ENCODE results near the gene SIAH3.
"Not testable (repeated sequence)": the region's sequence is repeated elsewhere in the genome, so short reads cannot be mapped to it uniquely, and the experiment has no call there.

Gene SIAH3, protein sequence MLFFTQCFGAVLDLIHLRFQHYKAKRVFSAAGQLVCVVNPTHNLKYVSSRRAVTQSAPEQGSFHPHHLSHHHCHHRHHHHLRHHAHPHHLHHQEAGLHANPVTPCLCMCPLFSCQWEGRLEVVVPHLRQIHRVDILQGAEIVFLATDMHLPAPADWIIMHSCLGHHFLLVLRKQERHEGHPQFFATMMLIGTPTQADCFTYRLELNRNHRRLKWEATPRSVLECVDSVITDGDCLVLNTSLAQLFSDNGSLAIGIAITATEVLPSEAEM

GRCh38 chr13:45851171-45851921 is at the start of gene SIAH3:
Gene SIAH3 (minus strand): TSS chr13:45851753. CDS start chr13:45851629, 124 bp downstream.
- DNase-seq = no peak

DNA sequence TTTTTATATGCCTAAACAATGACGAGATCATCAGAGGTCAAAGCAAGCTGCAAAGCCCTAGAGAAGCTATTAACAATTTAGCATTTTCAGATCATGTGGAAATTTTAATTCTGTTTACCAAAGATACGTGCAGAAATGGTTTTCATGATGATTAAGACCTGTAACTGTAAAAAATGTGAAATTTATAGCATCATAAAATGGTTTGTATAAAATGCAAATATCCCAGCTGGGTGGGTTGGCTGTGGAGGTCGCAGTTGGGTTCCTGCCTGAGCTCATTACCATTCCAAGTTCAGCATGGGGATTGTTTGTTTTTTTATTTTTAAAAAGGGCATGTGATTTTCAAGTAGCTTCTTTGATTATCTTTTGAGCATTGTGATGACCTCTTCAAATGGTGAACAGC is 47.9 kb upstream of the SIAH3 start:
- DNase-seq = no peak

DNA sequence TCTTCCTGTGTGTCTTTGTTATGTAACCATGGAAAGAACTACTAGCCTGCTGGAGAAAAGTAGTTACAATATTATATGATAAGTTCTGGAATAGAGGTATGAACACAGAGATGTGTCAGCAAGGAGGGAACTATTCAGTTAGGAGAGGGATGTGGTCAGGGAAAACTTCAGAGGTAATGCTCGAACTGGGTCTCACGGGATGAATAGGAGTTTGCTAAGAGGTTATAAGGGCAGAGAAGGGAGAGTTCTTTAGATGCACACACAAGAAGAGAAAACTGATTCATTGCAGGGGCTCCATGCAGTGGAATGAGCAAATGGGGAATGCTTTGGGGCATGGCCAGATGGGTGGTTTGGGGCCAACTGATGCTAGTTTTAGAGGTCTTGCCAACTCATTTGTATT is 46.0 kb upstream of the SIAH3 start:
- DNase-seq = no peak

DNA sequence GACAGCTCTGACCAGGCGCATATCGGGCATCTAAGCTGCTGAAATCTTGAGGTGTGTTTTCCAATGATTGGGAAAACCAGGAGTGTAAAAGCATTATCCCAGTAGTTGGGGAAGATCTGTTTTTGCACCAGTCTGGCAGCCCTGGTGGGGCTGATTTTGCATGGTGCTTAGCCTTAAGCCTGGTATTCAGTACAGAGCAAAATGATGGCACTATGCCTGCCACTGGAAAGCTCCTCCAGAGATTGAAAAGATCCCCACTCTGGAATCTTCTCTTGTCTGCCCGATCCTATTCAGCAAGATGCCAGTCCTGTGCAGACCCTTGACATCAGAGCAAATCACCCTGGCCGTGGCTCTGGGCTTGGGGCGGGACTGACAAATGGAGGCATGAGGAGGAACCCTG is 44.7 kb upstream of the SIAH3 start:
- no peak for DNase-seq

- DNase-seq = no peak
Observed at GRCh38 chr13:45895881-45896280, 44.3 kb upstream of the SIAH3 start.

GRCh38 chr13:45892513-45892912 is 41.0 kb upstream of the SIAH3 start:
- no peak for DNase-seq

- DNase-seq = no peak
Observed at GRCh38 chr13:45889590-45890243, 38.2 kb upstream of the SIAH3 start.

DNA sequence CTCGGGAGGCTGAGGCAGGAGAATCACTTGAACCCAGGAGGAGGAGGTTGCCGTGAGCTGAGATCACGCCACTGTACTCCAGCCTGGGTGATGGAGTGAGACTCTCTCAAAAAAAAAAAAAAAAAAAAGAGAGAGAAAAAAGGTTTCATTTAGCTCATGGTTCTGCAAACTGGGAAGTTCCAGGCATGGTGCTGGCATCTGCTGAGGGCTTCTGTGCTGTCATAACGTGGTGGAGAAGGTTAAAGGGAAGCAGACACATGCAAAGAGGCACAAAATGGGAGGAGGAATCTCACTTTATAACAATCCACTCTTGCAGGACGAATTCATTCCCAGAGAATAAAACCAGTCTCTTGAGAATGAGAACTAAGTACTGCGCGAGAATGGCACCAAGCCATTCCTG is 34.9 kb upstream of the SIAH3 start:
- DNase-seq = no peak

DNA sequence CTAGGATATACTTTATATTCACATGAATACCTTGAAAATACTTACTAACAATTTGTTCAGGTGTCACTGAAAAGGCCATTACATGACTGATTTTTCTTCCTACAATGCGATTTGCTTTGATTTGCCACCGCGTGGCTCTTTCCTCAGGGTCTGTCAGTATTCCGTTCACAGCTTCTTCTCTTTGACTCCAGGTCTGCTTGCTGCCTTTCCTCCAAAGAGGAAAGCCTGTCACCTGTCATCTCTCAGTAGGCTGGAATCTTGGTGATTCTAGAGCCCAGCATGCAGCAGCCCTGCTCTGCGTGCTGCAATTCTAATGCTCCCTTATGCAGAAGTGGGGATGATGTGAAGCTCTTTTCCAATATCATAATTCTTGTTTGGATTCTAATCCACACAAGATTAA is 33.6 kb upstream of the SIAH3 start:
- DNase-seq = no peak

DNA sequence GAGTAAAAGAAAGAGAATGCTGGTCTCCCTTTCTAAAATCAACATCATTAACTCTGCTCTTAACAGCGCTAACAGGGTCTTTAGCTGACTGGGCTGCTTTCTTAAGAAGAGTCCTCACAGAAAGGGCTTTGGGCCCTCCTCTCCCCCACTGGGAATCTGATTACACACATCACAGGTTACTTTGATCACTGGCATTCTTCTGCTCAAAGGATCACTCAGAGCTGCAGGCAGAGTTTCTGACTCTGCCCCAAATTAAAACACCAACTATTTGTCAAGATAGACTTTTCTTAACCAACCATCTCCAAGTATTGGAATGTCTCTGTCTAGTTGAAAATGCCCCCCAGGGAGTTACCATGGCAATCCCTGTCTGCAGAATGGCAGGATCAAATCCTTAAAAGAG is 31.1 kb upstream of the SIAH3 start:
- DNase-seq = no peak

DNA sequence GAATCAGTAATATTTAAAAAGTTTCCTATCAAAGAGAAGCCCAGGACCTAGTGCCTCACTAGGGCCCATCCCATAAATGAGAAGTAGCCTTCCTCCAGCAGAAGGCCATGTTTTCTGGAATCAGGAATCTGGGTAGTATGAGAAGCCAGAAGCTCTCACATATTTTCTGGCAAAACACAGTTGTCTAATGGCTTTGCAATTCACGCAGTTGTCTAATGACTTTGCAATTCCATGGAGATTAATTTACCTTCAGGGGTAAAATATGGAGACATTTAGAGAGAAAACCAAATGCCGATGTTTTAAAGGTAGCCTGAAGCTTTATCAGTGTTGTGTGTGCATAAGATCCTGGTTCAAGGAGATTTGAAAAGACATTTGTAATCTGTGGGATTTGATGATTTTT is 29.8 kb upstream of the SIAH3 start:
- DNase-seq = no peak

DNA sequence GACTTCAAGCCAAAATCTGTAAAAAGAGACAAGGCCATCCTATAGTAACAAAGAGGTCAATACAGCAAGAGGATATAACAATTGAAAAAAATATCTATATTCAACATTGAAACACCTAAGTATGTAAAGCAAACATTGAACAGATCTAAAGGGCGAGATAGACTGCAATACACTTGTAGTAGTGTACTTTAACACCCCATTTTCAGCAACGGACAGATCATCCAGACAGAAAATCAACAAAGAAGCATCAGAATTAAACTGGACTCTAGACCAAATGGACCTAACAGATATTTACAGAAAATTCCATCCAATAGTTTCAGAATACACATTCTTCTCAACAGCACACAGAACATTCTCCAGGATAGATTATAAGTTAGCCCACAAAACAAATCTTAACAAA is 28.7 kb upstream of the SIAH3 start:
- DNase-seq = no peak

GRCh38 chr13:45879666-45880065 is 28.1 kb upstream of the SIAH3 start:
- DNase-seq = no peak

- no peak for DNase-seq
Observed at GRCh38 chr13:45878966-45879365, 27.4 kb upstream of the SIAH3 start.

GRCh38 chr13:45876781-45877180 is 25.2 kb upstream of the SIAH3 start:
- DNase-seq = no peak

- no peak for DNase-seq
Observed at GRCh38 chr13:45875951-45876350, 24.4 kb upstream of the SIAH3 start.

DNA sequence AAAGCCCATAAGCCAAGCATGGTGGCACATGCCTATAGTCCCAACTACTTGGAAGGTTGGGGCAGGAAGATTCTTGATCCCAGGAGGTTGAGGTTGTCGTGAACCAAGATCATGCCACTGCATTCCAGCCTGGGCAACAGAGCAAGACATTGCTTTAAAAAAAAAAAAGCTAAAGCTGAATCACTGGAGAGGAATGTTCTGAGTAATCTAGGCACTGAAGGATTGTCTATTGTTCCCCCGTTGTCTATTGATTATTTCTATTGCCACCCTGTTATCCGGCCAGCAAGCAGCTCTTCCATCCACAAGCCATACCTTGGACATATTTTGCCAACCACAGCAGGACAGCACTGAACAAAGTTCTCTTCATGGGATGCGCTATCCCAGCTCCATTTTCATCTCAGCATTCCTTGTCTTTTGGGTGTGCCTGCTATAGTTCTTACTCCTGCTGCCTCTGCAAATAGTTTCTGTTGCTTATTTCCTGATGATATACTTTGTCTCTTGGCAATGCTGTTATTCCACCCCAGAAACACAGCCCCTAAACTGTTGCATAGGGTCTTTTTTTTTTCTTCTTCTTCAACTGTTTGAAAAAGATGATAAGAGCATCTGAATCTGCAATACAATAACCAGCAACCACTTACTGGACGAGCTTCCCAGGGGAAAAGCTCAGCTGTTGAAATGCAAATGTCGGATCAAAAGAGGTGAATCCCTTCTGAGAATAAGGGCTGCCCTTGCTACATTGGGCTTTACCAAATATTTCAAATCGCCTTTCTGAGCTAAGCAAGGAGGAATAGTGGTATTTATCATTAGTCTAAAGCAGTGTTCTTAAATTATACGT is 22.2 kb upstream of the SIAH3 start:
- no peak for DNase-seq

DNA sequence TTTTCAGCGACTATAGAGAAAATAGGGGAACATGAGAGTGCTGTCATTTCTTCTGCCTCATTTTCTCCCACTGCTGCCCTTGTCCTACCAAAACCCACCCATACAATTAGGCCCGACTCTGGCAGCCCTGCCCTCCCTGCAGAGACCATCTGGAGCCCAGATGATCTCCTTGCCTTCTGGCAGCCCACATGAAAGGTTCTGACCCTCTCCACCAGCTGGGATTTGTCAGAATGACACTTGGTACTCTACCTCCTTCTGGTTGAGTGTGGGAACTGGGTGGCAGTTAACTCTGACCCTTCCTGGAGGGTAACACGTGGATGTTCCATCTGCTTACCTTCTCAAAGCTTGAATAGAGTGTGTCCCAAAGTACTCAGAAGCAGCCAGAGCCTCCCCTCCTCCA is 21.0 kb upstream of the SIAH3 start:
- no peak for DNase-seq

DNA sequence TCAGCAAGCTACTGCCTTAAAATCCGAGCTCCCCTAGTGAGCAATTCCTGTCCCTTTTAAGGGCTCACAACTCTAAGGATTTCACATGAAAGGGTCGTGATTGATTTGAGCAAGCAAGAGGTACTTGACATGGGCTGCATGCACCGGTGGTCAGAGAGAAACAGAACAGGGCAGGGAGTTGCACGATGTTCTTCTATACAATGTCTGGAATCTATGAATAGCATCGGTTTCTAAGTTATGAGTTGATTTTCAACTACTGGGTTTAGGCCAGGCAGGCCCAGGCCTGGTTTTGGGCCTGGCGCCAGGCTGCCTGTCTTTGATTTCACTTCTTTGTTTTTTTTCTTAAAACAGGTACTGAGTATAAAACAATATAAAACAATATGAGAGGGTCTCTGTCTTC is 19.6 kb upstream of the SIAH3 start:
- not testable (repeated sequence) for DNase-seq

DNA sequence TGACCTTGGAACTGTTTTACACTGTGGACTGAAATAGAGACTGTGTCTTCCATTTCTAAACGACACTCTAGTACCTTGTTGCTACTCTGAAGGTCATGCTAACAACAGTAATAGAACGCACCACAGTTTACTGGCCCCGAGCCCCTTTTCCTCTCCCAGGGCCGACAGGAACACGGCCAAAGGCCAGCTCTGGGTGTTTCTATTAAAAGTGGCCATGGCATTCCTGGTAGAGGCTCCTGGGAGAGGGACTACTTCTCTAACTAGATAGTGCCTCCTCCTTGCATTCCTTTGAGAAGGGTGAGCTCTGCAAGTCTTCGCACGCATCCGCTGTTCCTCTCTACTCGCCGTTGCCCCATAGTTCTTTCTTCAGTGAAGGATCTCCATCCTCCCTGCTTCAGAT is 18.7 kb upstream of the SIAH3 start:
- no peak for DNase-seq

DNA sequence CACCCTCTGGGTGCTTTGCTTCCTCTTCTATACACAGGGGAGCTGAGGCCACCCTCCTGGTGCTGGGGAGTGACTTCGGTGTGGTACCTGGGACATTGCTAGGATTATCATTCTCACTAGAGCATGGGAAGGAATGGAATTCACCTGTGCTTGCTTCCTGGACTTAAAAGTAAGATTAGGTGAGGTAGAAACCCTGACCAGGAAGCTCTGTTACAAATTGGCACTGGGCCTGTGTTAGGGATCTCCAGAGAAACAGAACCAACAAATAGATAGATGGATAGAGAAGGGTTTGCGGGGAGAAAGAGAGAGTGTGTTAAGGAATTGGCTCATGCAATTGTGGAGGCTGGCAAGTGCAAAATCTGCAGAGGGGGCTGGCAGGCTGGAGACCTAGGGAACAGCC is 13.9 kb upstream of the SIAH3 start:
- no peak for DNase-seq

GRCh38 chr13:45863709-45864590 is 12.4 kb upstream of the SIAH3 start:
- DNase-seq = no peak
